Gastroesophageal sphincter (tissue), 4 donors: Measurements from ENCODE around the gene NDUFS6. TPM values are rescaled to one million over a fixed set of nuclear protein-coding genes. Genes with fewer than 3 reads are reported as not detected.

ENCODE experiments used
- ATAC-seq: fragments of 150-250 bp; one replicate; pipeline ENCODE4 v1.9.1; 2016; ENCODE audit warnings: mild to moderate bottlenecking, moderate library complexity
- H3K27ac ChIP-seq, 4 donors: fragments of 200-600 bp; sonication (generic) in 3 of 4; 1 replicate in 3 of 4; 2 replicates in 1 of 4; pipeline ENCODE4 v1.5.1; 2016 to 2019
- H3K27me3 ChIP-seq: fragments of 200-600 bp; sonication (generic); one replicate; pipeline ENCODE4 v1.5.1; 2019
- H3K36me3 ChIP-seq, 2 donors: fragments of 200-600 bp; sonication (generic); one replicate each; pipeline ENCODE4 v1.5.1; 2019; ENCODE audit warnings: control low read depth in 1 of 2
- H3K4me1 ChIP-seq, 3 donors: fragments of 200-600 bp; sonication (generic); 1 replicate in 2 of 3; 2 replicates in 1 of 3; pipeline ENCODE4 v1.5.1; 2016 to 2019; ENCODE audit warnings: control low read depth in 2 of 3
- H3K4me3 ChIP-seq, 2 donors: fragments of 200-600 bp; sonication (generic); one replicate each; pipeline ENCODE4 v1.5.1; 2019; ENCODE audit warnings: mild to moderate bottlenecking in 1 of 2, moderate library complexity in 1 of 2
- H3K9me3 ChIP-seq, 3 donors: fragments of 200-600 bp; sonication (generic); one replicate each; pipeline ENCODE4 v1.5.1; 2017 to 2019; ENCODE audit warnings: control low read depth in 2 of 3
- EP300 ChIP-seq: sonication (generic); formaldehyde crosslinking; IDR thresholded peaks from one replicate; pipeline ENCODE4 v1.6.1; 2017; ENCODE audit warnings: antibody characterized with exemption, mild to moderate bottlenecking
- POLR2A ChIP-seq, 2 donors: fragments of 450-650 bp; IDR thresholded peaks; one replicate each; pipeline ENCODE4 v1.6.1; 2017; ENCODE audit warnings: antibody characterized with exemption in 2 of 2, mild to moderate bottlenecking in 2 of 2, moderate library complexity in 1 of 2
- POLR2AphosphoS5 ChIP-seq: sonication (generic); formaldehyde crosslinking; IDR thresholded peaks from one replicate; pipeline ENCODE4 v1.6.1; 2017; ENCODE audit warnings: antibody characterized with exemption
- WGBS, 2 donors: methylation state at CpG; one replicate each; pipeline ENCODE4 v1.1.5; 2018; ENCODE audit warnings: low coverage in 1 of 2; 5-methylcytosine and 5-hydroxymethylcytosine counted together
- total RNA-seq, 4 donors: library from RNA; depleted of rRNA; stranded (reverse); fragments of >200 nt; gene quantifications; one replicate each; pipeline ENCODE4 v1.1.0, GENCODE V29; 2016
- TF ChIP-seq, protein P1 (sequence below), 4 experiments: fragments of 200-600 bp in 2 of 4; fragments of 450-650 bp in 2 of 4; sonication (generic) in 1 of 4; IDR thresholded peaks; one replicate each; pipeline ENCODE4 v1.5.1; 2017 to 2019; ENCODE audit warnings: antibody characterized with exemption in 4 of 4, mild to moderate bottlenecking in 2 of 4, moderate library complexity in 2 of 4

NDUFS6 gene
- total RNA-seq, 4 donors from 2014 or later, result 44.6 to 82.9 (median 51.6) TPM

GRCh38 chr5:1805326-1805725, 4.1 kb downstream of the NDUFS6 start:
- Histone ChIP-seq H3K27me3 (no peaks in the 10 kb centered on the region), H3K4me1 (peaks cover 0 to 39% (median 3%) of the 10 kb centered on the region in 3 donors), H3K9me3 (no peaks in the 10 kb centered on the region), H3K27ac (no peak overlapping the region), H3K36me3 (peaks cover 0 to 79% of the 10 kb centered on the region in 2 donors), H3K4me3 (no peak overlapping the region)
- 38 to 77% methylated on average over 2 to 4 of the region's 4 CpGs for WGBS, 2 donors
- no peak for TF ChIP-seq EP300
- TF ChIP-seq POLR2AphosphoS5, result no peak
- TF ChIP-seq POLR2A (IDR thresholded peaks at IDR 0.05), result no peak
- TF ChIP-seq, protein P1, sequence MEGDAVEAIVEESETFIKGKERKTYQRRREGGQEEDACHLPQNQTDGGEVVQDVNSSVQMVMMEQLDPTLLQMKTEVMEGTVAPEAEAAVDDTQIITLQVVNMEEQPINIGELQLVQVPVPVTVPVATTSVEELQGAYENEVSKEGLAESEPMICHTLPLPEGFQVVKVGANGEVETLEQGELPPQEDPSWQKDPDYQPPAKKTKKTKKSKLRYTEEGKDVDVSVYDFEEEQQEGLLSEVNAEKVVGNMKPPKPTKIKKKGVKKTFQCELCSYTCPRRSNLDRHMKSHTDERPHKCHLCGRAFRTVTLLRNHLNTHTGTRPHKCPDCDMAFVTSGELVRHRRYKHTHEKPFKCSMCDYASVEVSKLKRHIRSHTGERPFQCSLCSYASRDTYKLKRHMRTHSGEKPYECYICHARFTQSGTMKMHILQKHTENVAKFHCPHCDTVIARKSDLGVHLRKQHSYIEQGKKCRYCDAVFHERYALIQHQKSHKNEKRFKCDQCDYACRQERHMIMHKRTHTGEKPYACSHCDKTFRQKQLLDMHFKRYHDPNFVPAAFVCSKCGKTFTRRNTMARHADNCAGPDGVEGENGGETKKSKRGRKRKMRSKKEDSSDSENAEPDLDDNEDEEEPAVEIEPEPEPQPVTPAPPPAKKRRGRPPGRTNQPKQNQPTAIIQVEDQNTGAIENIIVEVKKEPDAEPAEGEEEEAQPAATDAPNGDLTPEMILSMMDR (IDR thresholded peaks at IDR 0.05), result no peak
- no peak for ATAC-seq

GRCh38 chr5:1805736-1806135, 4.5 kb downstream of the NDUFS6 start:
- Histone ChIP-seq H3K27ac (no peak overlapping the region), H3K9me3 (no peaks in the 10 kb centered on the region), H3K4me3 (no peak overlapping the region), H3K4me1 (peaks cover 0 to 35% (median 3%) of the 10 kb centered on the region in 3 donors), H3K27me3 (no peaks in the 10 kb centered on the region), H3K36me3 (peaks cover 0 to 83% of the 10 kb centered on the region in 2 donors)
- ATAC-seq, result no peak
- WGBS, 2 donors, result 86 to 93% methylated on average over 3 to 5 of the region's 10 CpGs
- TF ChIP-seq EP300 (no peak), POLR2AphosphoS5 (no peak), POLR2A (IDR thresholded peaks at IDR 0.05) (no peak)
- TF ChIP-seq, protein P1 (IDR thresholded peaks at IDR 0.05), result no peak

DNA sequence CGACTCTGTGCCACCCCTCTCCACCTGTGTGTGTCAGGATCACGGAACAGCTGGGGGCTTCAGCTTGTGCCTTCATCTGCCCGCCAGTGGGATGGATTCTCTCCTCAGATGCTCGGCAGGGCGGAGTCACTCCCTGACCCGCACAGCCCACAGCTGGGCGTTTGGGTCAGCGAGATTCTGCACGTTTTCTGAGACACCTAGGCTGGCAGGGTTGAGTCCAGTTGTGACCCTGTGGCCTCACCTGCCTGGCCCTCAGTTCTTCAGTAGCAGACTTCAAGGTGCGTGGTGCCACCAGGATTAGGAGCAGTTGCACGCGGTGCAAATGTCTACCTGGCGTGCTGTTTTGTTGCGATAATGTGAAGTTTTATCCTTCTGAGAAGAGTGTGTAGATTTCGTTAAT, 5.0 kb downstream of the NDUFS6 start:
- Histone ChIP-seq H3K27me3 (no peaks in the 10 kb centered on the region), H3K9me3 (no peaks in the 10 kb centered on the region), H3K4me3 (no peak overlapping the region), H3K27ac (no peak overlapping the region), H3K4me1 (peaks cover 0 to 32% (median 3%) of the 10 kb centered on the region in 3 donors), H3K36me3 (peaks cover 0 to 87% of the 10 kb centered on the region in 2 donors)
- 96 to 100% methylated on average over 1 to 4 of the region's 15 CpGs for WGBS, 2 donors
- ATAC-seq, result no peak
- TF ChIP-seq POLR2A (IDR thresholded peaks at IDR 0.05) (no peak), EP300 (no peak), POLR2AphosphoS5 (no peak)
- TF ChIP-seq, protein P1 (IDR thresholded peaks at IDR 0.05), result no peak

- ATAC-seq, result no peak
- Histone ChIP-seq H3K4me3 (no peak overlapping the region), H3K27ac (no peak overlapping the region), H3K27me3 (no peaks in the 10 kb centered on the region), H3K9me3 (no peaks in the 10 kb centered on the region), H3K36me3 (peaks cover 0 to 95% of the 10 kb centered on the region in 2 donors), H3K4me1 (peaks cover 0 to 28% (median under 1%) of the 10 kb centered on the region in 3 donors)
- no peak for TF ChIP-seq POLR2A (IDR thresholded peaks at IDR 0.05)
- TF ChIP-seq, protein P1 (IDR thresholded peaks at IDR 0.05), result no peak
- no peak for TF ChIP-seq EP300
- TF ChIP-seq POLR2AphosphoS5, result no peak
- WGBS, 2 donors, result 79 to 85% methylated on average over 13 to 14 of the region's 16 CpGs
Observed at GRCh38 chr5:1806974-1807373, 5.8 kb downstream of the NDUFS6 start.

- H3K4me3 ChIP-seq, result no peak overlapping the region
- WGBS, 2 donors, result 84 to 91% methylated on average over 6 to 13 of the region's 20 CpGs
Observed at GRCh38 chr5:1807451-1808185, 6.4 kb downstream of the NDUFS6 start.

More at GRCh38 chr5:1807451-1808185, 6.4 kb downstream of the NDUFS6 start:
- TF ChIP-seq POLR2AphosphoS5 (no peak), POLR2A (IDR thresholded peaks at IDR 0.05) (no peak), EP300 (no peak)
- TF ChIP-seq, protein P1 (IDR thresholded peaks at IDR 0.05), result no peak
- Histone ChIP-seq H3K9me3 (no peaks in the 10 kb centered on the region), H3K4me1 (peaks cover 0 to 21% (median 0%) of the 10 kb centered on the region in 3 donors), H3K27ac (no peak overlapping the region), H3K36me3 (peaks cover 0 to 100% of the 10 kb centered on the region in 2 donors), H3K27me3 (no peaks in the 10 kb centered on the region)
- ATAC-seq, result no peak
